T-helper 2 cell treated with Interferon-gamma antibody and Interleukin-4, amounts not matched to agents 5 μg/mL and 100 μg/mL, for 36 hours (primary cell): Measurements from ENCODE around the gene ST8SIA2.

ENCODE experiments used
- DNase-seq: peaks from one replicate; pipeline ENCODE4 v3.0.0; 2021; ENCODE audit warnings: low spot score
- H3K27ac Mint-ChIP-seq: one replicate; pipeline ENCODE4 v1.8.0; 2021; ENCODE audit warnings: mild to moderate bottlenecking, mixed read lengths
- H3K27me3 Mint-ChIP-seq: one replicate; pipeline ENCODE4 v1.8.0; 2021; ENCODE audit warnings: low read depth, mixed read lengths
- H3K36me3 Mint-ChIP-seq: one replicate; pipeline ENCODE4 v1.8.0; 2021; ENCODE audit warnings: low read depth, mixed read lengths
- H3K4me1 Mint-ChIP-seq: one replicate; pipeline ENCODE4 v1.8.0; 2021; ENCODE audit warnings: low read depth, mixed read lengths
- H3K4me3 Mint-ChIP-seq: one replicate; pipeline ENCODE4 v1.8.0; 2022; ENCODE audit warnings: mild to moderate bottlenecking, moderate library complexity, mixed read lengths
- H3K9me3 Mint-ChIP-seq: one replicate; pipeline ENCODE4 v1.8.0; 2021; ENCODE audit warnings: mixed read lengths

The ST8SIA2 gene

DNA sequence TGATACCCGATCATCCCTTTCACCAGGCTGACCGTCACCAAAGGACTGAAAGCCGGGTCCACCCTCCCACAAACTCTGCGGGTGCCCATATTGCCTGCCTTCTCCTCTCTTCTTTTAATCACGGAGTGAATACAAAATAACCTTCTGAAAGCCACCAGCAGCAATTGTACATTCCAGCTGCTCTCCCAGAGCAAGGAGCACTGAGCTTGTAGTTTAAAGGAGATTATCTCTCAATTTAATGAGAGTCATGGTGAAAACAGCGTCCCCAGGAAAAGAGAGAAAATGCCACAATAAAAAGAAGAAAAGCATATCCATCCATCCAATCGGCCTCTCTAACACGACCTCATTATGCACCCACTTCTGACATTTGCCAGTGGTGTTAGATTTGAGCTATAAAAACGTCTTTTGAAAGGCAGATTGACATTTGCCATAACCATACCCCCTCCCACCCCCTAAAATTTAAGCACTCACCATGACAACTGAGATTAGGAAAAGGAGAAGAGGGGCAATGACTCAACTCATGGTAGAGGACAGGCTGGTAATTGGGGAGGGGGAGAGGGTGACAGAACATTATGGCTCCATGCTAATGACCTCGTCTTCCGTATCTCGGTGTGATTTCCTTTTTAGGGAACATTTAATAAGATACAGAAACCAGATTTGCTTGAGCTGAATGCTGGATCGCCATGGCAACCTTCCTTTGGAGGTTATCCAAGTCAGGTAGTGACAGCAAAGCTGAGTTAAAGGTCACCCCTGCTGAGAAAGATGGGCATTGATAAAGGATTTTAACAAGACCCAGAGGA is 106.2 kb downstream of the ST8SIA2 start:
- Mint-ChIP-seq H3K36me3 (no peaks in the 10 kb centered on the region), H3K27ac (no peak overlapping the region), H3K4me3 (no peak overlapping the region), H3K9me3 (no peaks in the 10 kb centered on the region), H3K27me3 (peaks cover 26% of the 10 kb centered on the region), H3K4me1 (no peaks in the 10 kb centered on the region)
- no peak for DNase-seq

DNA sequence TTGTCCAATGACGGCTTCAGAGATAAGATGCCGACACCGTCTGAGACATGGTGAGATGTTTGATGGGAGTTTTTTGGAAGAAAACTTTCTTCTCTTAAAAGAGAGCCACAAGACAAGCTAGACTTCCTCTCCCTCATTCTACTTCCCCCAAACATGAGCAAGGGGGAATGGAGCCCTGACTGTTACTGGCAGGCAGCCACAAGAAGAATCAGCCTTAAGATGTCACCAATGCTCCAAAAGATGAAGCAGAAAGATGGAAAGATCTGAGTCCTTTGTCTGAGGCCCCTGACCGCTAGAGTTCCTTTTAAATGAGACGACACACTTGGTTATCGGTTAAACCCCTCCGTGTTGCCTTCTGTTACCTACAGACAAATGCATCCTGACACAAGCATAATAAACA is 108.7 kb downstream of the ST8SIA2 start:
- H3K9me3 Mint-ChIP-seq: peaks cover 7% of the 10 kb centered on the region
- no peak overlapping the region for H3K4me3 Mint-ChIP-seq
- H3K4me1 Mint-ChIP-seq: no peaks in the 10 kb centered on the region
- DNase-seq: no peak
- no peak overlapping the region for H3K27ac Mint-ChIP-seq
- peaks cover 22% of the 10 kb centered on the region for H3K27me3 Mint-ChIP-seq
- H3K36me3 Mint-ChIP-seq: no peaks in the 10 kb centered on the region

DNA sequence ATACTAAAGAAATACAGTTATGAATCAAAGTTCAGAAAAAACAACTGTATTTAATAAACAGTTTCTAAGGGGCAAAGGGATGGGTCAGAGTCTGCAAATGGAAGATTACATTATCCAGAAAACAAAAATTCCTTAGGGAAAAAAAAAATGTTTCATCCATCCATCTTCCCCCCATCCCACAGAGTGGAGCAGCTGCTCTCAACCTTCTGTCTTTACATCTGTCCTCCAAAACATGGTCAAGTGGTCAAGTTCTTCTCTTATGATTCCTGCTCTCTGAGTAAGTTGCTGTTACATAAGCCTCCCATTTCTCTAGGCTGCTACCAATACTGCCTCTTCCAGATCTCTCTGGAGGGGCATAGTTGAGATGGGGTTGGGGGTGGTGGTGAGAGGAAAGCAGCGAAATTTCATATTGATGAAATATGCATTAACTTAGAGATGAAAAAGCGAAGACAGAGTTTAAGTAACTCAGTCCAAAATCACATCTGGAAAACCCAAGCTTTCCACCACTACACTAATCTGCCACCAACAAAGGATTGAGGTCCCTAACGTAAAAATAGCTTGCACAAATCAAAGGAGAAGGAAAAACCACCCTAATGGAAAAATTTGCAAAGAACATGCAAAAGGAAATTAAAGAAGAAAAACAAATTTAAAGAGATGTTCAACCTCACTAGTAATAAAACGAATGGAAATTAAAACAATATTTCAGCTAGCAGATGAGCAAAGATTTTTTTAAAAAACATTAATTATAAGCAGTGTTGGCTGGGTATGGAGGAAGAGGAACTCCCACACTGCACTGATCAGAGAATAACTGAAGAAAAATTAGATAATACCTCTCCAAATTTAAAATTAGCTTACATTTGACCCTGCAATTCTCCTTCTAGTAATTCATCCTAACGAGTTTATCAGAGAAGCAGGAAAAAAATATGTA is 109.5 kb downstream of the ST8SIA2 start:
- DNase-seq: no peak
- Mint-ChIP-seq H3K27ac (no peak overlapping the region), H3K4me1 (no peaks in the 10 kb centered on the region), H3K9me3 (peaks cover 7% of the 10 kb centered on the region), H3K4me3 (no peak overlapping the region), H3K27me3 (peaks cover 22% of the 10 kb centered on the region), H3K36me3 (no peaks in the 10 kb centered on the region)

DNA sequence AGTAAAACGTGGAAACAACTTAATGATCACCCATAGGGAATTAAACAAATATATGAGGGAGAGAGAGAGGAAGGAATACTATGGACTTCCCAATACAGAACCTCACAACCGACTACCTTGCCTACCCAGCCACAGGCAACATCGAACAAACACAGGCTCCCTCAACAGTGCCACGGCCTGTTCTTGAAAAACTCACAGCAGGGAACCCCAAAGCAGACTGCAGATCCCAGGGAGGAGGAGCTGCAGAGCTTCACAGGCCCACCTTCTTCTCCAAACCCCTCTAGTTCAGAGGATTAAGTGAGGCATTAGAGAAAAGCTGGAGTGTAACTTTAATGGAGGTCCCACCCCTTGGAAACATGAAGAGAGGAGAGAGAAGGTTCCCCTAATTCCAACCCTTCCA is 110.2 kb downstream of the ST8SIA2 start:
- Mint-ChIP-seq H3K4me3 (no peak overlapping the region), H3K9me3 (peaks cover 7% of the 10 kb centered on the region), H3K36me3 (no peaks in the 10 kb centered on the region), H3K4me1 (no peaks in the 10 kb centered on the region), H3K27ac (no peak overlapping the region), H3K27me3 (peaks cover 22% of the 10 kb centered on the region)
- DNase-seq: no peak

DNA sequence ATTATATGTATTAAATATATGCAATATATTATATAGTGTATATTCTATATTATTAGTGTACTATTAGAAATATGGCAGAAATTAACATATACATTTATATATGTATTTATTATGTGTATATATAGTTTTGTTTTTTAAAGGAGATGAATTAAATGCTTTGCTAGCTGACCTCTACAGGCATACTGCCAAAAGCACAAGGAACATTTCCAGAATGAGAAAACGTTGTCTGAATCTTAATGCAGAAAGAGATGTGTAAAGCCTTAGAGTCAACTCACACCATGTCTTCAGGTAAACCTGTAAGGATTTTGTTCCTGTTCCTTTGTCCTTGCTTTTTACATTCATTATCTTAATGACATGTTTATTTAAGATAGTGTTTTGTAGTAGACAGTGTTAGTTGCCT is 111.9 kb downstream of the ST8SIA2 start:
- Mint-ChIP-seq H3K4me1 (no peaks in the 10 kb centered on the region), H3K36me3 (no peaks in the 10 kb centered on the region), H3K27ac (no peak overlapping the region), H3K4me3 (no peak overlapping the region), H3K9me3 (peaks cover 7% of the 10 kb centered on the region), H3K27me3 (peaks cover 22% of the 10 kb centered on the region)
- DNase-seq: no peak

DNA sequence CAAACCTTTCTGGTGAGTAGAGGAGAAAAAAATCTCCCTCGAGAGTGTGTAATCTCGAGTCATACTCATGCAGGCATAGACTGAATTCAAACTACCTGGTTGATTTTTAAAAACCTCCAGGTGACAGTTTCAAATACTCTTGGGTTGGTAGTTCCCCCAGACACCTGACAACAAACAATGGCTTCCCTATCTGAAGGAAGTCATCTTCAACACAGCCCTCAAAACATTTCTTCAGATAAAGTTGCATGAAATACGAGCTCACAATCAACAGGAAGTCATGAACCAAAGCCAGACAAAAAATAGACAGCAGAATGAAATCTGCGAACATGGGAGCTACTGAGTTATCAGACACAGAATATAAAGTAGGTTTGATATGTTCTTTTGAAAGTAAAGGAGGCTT is 112.8 kb downstream of the ST8SIA2 start:
- Mint-ChIP-seq H3K4me1 (no peaks in the 10 kb centered on the region), H3K27ac (no peak overlapping the region), H3K36me3 (no peaks in the 10 kb centered on the region), H3K4me3 (no peak overlapping the region), H3K27me3 (peaks cover 20% of the 10 kb centered on the region), H3K9me3 (peaks cover 7% of the 10 kb centered on the region)
- DNase-seq: no peak

DNA sequence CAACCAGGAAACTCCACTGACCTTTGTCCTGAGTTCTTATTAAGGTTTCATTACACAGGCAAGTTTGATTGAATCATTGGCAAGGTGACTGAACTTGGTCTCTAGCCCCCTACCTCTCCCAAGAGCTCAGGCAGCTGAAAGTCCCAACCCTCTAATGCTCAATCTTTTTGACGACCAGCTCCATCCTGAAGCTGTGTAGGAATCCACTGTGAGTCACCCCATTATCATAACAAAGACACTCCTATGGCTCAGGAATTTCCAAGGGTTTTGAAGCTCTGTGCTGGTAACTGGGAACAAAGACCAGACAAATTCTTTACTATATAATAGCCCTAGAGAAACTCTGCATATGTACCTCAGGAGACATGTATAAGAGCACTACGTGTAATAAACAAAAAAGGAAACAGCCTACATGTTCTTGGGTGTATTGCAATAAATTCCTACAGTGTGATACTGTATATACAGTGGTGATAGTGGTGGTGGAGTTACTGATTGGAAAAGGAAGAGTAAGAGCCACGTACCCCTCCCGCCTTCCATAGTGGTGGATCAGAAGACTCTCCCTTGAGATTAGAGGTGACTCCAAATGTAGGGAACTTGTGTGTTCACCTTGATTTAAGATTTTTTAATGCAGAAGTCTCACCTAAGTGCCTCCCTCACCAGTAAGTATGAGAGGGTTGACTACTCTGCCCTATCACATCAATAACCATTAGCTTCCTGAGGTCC is 116.6 kb downstream of the ST8SIA2 start:
- Mint-ChIP-seq H3K27me3 (no peaks in the 10 kb centered on the region), H3K9me3 (peaks cover 7% of the 10 kb centered on the region), H3K4me1 (no peaks in the 10 kb centered on the region), H3K36me3 (no peaks in the 10 kb centered on the region), H3K4me3 (no peak overlapping the region), H3K27ac (no peak overlapping the region)
- DNase-seq: no peak
